ENCODE measurements around the gene SLCO3A1. TPM values are rescaled to one million over a fixed set of nuclear protein-coding genes. Genes with fewer than 3 reads are reported as not detected.

Gene SLCO3A1
- total and polyA plus RNA-seq, 4 donors: 1.6 to 3.6 (median 2.4) TPM

DNA sequence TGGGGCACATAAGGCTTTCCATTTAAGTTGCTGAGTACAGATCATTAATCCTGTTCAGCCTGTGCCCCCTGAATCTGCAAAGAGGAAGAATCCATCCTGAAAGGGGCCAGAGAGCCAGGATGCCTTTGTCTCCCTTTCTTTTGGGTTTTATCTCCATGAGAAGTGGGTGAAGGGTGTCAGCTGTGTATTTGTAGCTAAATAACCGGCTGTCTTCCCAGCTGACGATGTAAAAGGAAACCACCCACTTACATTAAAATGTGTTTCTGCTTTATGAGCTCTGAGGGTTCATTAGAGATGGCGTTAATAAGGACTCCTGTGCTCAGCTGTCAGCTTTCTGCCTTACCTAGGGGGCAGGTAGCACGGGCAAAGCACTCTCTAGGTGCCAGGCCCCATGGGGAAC, 83.4 kb downstream of the SLCO3A1 start:
- DNase-seq (ENCODE audit: low spot score): no peak
- Histone ChIP-seq H3K27me3 (ENCODE audit: control insufficient read depth in 4 of 4, insufficient read depth in 4 of 4, low read length in 3 of 4) (no peaks in the 10 kb centered on the region), H3K4me3 (ENCODE audit: low read depth in 1 of 3, low read length in 3 of 3) (no peak overlapping the region), H3K4me1 (ENCODE audit: control insufficient read depth in 4 of 4, insufficient read depth in 4 of 4, low read length in 3 of 4) (peaks cover 1 to 7% (median 5%) of the 10 kb centered on the region in 4 donors), H3K9me3 (ENCODE audit: control insufficient read depth in 4 of 4, low read length in 3 of 4) (peaks cover 0 to 4% (median 0%) of the 10 kb centered on the region in 4 donors), H3K9ac (ENCODE audit: low read depth in 1 of 2, low read length in 2 of 2) (no peak overlapping the region), H3K36me3 (ENCODE audit: control insufficient read depth in 4 of 4, insufficient read depth in 3 of 4, low read depth in 1 of 4, low read length in 3 of 4) (no peaks in the 10 kb centered on the region), H3K27ac (ENCODE audit: low read depth in 1 of 2, low read length in 2 of 2) (no peak overlapping the region)
- no peak for TF ChIP-seq HNF4A (conservative IDR thresholded peaks at IDR 0.05)
- TF ChIP-seq NR2F2 (IDR thresholded peaks at IDR 0.05): no peak
- no peak for TF ChIP-seq SP1 (IDR thresholded peaks at IDR 0.05)
- no peak for TF ChIP-seq RAD21 (IDR thresholded peaks at IDR 0.05)
- TF ChIP-seq ATF3 (IDR thresholded peaks at IDR 0.05): no peak
- TF ChIP-seq RXRA (IDR thresholded peaks at IDR 0.05): no peak
- TF ChIP-seq REST (IDR thresholded peaks at IDR 0.05): no peak
- TF ChIP-seq GABPA (IDR thresholded peaks at IDR 0.05 in 1 of 2, conservative IDR thresholded peaks at IDR 0.05 in 1 of 2): no peak
- no peak for TF ChIP-seq JUND (IDR thresholded peaks at IDR 0.05)
- TF ChIP-seq, protein P1, sequence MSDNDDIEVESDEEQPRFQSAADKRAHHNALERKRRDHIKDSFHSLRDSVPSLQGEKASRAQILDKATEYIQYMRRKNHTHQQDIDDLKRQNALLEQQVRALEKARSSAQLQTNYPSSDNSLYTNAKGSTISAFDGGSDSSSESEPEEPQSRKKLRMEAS (IDR thresholded peaks at IDR 0.05): no peak
- no peak for TF ChIP-seq EGR1 (IDR thresholded peaks at IDR 0.05; ENCODE audit: low read depth in 2 of 2)
- TF ChIP-seq HNF4G (IDR thresholded peaks at IDR 0.05): no peak
- no peak for TF ChIP-seq FOXA2 (IDR thresholded peaks at IDR 0.05)
- TF ChIP-seq, protein P2, sequence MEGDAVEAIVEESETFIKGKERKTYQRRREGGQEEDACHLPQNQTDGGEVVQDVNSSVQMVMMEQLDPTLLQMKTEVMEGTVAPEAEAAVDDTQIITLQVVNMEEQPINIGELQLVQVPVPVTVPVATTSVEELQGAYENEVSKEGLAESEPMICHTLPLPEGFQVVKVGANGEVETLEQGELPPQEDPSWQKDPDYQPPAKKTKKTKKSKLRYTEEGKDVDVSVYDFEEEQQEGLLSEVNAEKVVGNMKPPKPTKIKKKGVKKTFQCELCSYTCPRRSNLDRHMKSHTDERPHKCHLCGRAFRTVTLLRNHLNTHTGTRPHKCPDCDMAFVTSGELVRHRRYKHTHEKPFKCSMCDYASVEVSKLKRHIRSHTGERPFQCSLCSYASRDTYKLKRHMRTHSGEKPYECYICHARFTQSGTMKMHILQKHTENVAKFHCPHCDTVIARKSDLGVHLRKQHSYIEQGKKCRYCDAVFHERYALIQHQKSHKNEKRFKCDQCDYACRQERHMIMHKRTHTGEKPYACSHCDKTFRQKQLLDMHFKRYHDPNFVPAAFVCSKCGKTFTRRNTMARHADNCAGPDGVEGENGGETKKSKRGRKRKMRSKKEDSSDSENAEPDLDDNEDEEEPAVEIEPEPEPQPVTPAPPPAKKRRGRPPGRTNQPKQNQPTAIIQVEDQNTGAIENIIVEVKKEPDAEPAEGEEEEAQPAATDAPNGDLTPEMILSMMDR (IDR thresholded peaks at IDR 0.05; ENCODE audit: low read depth, low read length, missing input control): no peak
- TF ChIP-seq, protein P3, sequence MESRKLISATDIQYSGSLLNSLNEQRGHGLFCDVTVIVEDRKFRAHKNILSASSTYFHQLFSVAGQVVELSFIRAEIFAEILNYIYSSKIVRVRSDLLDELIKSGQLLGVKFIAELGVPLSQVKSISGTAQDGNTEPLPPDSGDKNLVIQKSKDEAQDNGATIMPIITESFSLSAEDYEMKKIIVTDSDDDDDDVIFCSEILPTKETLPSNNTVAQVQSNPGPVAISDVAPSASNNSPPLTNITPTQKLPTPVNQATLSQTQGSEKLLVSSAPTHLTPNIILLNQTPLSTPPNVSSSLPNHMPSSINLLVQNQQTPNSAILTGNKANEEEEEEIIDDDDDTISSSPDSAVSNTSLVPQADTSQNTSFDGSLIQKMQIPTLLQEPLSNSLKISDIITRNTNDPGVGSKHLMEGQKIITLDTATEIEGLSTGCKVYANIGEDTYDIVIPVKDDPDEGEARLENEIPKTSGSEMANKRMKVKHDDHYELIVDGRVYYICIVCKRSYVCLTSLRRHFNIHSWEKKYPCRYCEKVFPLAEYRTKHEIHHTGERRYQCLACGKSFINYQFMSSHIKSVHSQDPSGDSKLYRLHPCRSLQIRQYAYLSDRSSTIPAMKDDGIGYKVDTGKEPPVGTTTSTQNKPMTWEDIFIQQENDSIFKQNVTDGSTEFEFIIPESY (IDR thresholded peaks at IDR 0.05): no peak
- no peak for TF ChIP-seq YY1 (IDR thresholded peaks at IDR 0.05)
- 74% methylated on average over 4 of the region's 4 CpGs for WGBS

DNA sequence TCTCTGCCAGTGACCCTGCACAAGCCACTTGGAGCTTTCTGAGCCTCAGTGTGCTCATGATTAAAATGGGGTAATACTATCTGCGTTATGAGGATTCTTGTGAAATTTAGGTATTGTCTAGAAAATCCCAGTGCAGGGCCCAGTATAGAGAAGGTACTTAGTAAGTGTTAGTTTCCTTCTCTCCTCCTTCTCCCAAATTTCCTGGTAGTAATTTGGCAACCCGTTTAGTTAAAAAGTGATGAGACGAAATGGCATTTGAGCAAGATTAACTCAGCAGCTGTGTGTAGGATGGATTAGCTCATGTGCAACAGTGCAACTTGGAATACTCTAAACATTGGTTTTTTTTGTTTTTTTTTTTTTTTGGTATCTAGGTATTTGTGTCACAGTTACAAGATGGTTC, 84.6 kb downstream of the SLCO3A1 start:
- H3K4me1 ChIP-seq (ENCODE audit: control insufficient read depth in 4 of 4, insufficient read depth in 4 of 4, low read length in 3 of 4): peaks cover 6 to 16% (median 12%) of the 10 kb centered on the region in 4 donors
- H3K27me3 ChIP-seq (ENCODE audit: control insufficient read depth in 4 of 4, insufficient read depth in 4 of 4, low read length in 3 of 4): no peaks in the 10 kb centered on the region
- H3K9me3 ChIP-seq (ENCODE audit: control insufficient read depth in 4 of 4, low read length in 3 of 4): peaks cover 0 to 4% (median 0%) of the 10 kb centered on the region in 4 donors
- H3K36me3 ChIP-seq (ENCODE audit: control insufficient read depth in 4 of 4, insufficient read depth in 3 of 4, low read depth in 1 of 4, low read length in 3 of 4): no peaks in the 10 kb centered on the region
- H3K4me3 ChIP-seq (ENCODE audit: low read depth in 1 of 3, low read length in 3 of 3): no peak overlapping the region
- no peak overlapping the region for H3K27ac ChIP-seq (ENCODE audit: low read depth in 1 of 2, low read length in 2 of 2)
- no peak for DNase-seq (ENCODE audit: low spot score)
- no peak overlapping the region for H3K9ac ChIP-seq (ENCODE audit: low read depth in 1 of 2, low read length in 2 of 2)
- 87% methylated on average over 3 of the region's 3 CpGs for WGBS
- TF ChIP-seq HNF4A (conservative IDR thresholded peaks at IDR 0.05) (no peak), REST (IDR thresholded peaks at IDR 0.05) (no peak), RXRA (IDR thresholded peaks at IDR 0.05) (no peak), ATF3 (IDR thresholded peaks at IDR 0.05) (no peak), NR2F2 (IDR thresholded peaks at IDR 0.05) (no peak), HNF4G (IDR thresholded peaks at IDR 0.05) (no peak), TAF1 (conservative IDR thresholded peaks at IDR 0.05) (no peak), RAD21 (IDR thresholded peaks at IDR 0.05) (no peak), FOXA2 (IDR thresholded peaks at IDR 0.05) (no peak), JUND (IDR thresholded peaks at IDR 0.05) (no peak), GABPA (IDR thresholded peaks at IDR 0.05 in 1 of 2, conservative IDR thresholded peaks at IDR 0.05 in 1 of 2) (no peak)
- TF ChIP-seq, protein P1 (IDR thresholded peaks at IDR 0.05): no peak
